ENCODE data around the gene PTPRJ. TPM values are rescaled to one million over a fixed set of nuclear protein-coding genes. Genes with fewer than 3 reads are reported as not detected.

The PTPRJ gene
- total and polyA plus RNA-seq, 2 experiments from 2014 or later = 9.3 to 16.4 TPM

DNA sequence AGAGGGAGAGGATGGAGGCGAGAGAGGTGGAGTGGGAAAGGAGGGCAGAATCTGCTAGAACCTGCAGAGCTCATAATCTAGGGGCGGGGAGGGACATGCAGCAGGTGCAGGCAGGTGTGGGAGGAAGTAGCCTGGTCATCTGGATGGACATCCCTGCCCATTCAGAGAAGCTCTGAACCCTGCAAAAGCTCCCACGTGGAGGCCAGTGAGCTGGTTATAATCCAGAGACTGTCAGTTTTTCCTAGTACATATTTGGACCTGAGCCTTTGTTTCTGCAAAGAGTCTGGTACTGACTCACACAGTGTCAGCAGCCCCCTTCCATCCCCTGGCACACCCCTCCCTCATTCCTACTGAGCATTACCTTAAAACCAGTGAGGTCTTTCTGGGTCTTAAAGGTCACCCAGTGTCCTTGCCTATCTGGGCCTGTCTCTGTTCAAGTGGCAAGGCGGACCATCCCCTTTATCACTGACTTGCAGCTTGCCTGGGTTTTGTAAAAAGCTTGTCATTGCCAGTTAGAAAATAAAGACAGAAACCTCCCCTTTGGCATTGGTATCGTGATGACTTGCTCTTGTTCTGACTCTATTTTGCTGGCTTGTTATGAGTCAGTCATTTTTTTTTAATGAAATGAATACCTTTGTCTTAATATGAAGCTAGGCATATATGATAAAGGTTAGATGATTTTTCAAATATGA is 26.1 kb downstream of the PTPRJ start:
- Histone ChIP-seq H3K79me2 (peaks cover 89% of the 10 kb centered on the region), H3K9me3 (ENCODE audit: low read depth) (no peaks in the 10 kb centered on the region), H3K9me2 (replicated peaks; ENCODE audit: insufficient read depth) (no peaks in the 10 kb centered on the region), H3K27me3 (no peaks in the 10 kb centered on the region), H3K4me3 (no peak overlapping the region), H3K27ac (peak overlapping the region; percentile 5), H3K4me1 (ENCODE audit: insufficient read depth) (no peaks in the 10 kb centered on the region), H3K4me2 (no peak overlapping the region), H2AFZ (no peak overlapping the region), H4K20me1 (ENCODE audit: insufficient read depth, poor library complexity, severe bottlenecking) (no peaks in the 10 kb centered on the region), H3K36me3 (replicated peaks; ENCODE audit: insufficient read depth, low read depth) (no peaks in the 10 kb centered on the region)
- 77% methylated on average over 5 of the region's 5 CpGs for WGBS (ENCODE audit: low lambda C conversion rate, missing lambda C conversion rate)
- TF ChIP-seq EZH2phosphoT487 (IDR thresholded peaks at IDR 0.05; ENCODE audit: low read depth, severe bottlenecking, unreplicated experiment) (no peak), EZH2 (IDR thresholded peaks at IDR 0.05; ENCODE audit: borderline replicate concordance) (no peak)
- TF ChIP-seq, protein P1, sequence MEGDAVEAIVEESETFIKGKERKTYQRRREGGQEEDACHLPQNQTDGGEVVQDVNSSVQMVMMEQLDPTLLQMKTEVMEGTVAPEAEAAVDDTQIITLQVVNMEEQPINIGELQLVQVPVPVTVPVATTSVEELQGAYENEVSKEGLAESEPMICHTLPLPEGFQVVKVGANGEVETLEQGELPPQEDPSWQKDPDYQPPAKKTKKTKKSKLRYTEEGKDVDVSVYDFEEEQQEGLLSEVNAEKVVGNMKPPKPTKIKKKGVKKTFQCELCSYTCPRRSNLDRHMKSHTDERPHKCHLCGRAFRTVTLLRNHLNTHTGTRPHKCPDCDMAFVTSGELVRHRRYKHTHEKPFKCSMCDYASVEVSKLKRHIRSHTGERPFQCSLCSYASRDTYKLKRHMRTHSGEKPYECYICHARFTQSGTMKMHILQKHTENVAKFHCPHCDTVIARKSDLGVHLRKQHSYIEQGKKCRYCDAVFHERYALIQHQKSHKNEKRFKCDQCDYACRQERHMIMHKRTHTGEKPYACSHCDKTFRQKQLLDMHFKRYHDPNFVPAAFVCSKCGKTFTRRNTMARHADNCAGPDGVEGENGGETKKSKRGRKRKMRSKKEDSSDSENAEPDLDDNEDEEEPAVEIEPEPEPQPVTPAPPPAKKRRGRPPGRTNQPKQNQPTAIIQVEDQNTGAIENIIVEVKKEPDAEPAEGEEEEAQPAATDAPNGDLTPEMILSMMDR (IDR thresholded peaks at IDR 0.05; ENCODE audit: poor library complexity) = no peak
- DNase-seq (ENCODE audit: low spot score) = no peak

DNA sequence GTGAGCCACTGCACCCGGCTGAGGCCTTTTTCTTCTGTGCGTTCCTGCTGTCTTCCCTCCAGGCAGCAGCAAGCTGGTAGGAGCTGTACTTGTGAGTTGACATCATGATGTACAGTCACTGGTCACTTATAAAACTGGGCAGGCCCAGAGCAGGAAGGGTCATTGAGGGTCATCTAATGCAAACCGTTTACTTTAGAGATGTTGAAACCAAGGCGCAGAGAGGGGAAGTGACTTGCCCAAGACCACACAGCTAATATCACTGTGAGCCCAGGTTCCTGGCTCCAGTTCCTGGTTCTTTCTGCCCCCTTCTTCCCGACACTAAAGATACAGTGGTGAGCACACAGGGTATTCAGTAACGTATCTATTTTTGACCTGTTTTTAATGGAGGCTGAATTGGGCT is 27.3 kb downstream of the PTPRJ start:
- no peak overlapping the region for H3K4me2 ChIP-seq
- no peaks in the 10 kb centered on the region for H3K27me3 ChIP-seq
- TF ChIP-seq EZH2phosphoT487 (IDR thresholded peaks at IDR 0.05; ENCODE audit: low read depth, severe bottlenecking, unreplicated experiment) = no peak
- TF ChIP-seq, protein P1 (IDR thresholded peaks at IDR 0.05; ENCODE audit: poor library complexity) = no peak
- TF ChIP-seq EZH2 (IDR thresholded peaks at IDR 0.05; ENCODE audit: borderline replicate concordance) = no peak
- no peak for DNase-seq (ENCODE audit: low spot score)
- no peaks in the 10 kb centered on the region for H3K9me3 ChIP-seq (ENCODE audit: low read depth)
- H3K9me2 ChIP-seq (replicated peaks; ENCODE audit: insufficient read depth) = no peaks in the 10 kb centered on the region
- no peak overlapping the region for H3K4me3 ChIP-seq
- H3K27ac ChIP-seq = no peak overlapping the region
- H3K79me2 ChIP-seq = peaks cover 88% of the 10 kb centered on the region
- WGBS (ENCODE audit: low lambda C conversion rate, missing lambda C conversion rate) = 91% methylated on average over 6 of the region's 6 CpGs
- H2AFZ ChIP-seq = no peak overlapping the region
- H3K4me1 ChIP-seq (ENCODE audit: insufficient read depth) = no peaks in the 10 kb centered on the region
- no peaks in the 10 kb centered on the region for H3K36me3 ChIP-seq (replicated peaks; ENCODE audit: insufficient read depth, low read depth)
- no peaks in the 10 kb centered on the region for H4K20me1 ChIP-seq (ENCODE audit: insufficient read depth, poor library complexity, severe bottlenecking)

DNA sequence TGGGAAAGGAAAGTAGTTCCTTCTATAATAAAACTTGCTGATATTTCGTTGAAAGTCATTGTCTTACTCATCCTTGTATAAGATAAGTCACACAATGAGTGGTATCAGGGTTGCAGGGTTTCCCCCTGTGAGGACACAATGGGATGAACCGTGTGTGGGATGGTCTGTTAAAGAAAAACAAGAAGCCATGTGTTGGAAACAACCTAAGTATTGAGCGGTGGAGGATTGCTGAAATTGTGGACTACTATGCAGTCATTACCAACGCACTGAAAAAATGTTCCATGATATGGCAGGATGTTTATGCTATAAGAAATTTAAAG is 28.6 kb downstream of the PTPRJ start:
- no peaks in the 10 kb centered on the region for H4K20me1 ChIP-seq (ENCODE audit: insufficient read depth, poor library complexity, severe bottlenecking)
- no peaks in the 10 kb centered on the region for H3K9me2 ChIP-seq (replicated peaks; ENCODE audit: insufficient read depth)
- H3K79me2 ChIP-seq = peaks cover 83% of the 10 kb centered on the region
- H3K9me3 ChIP-seq (ENCODE audit: low read depth) = no peaks in the 10 kb centered on the region
- TF ChIP-seq, protein P1 (IDR thresholded peaks at IDR 0.05; ENCODE audit: poor library complexity) = no peak
- TF ChIP-seq EZH2phosphoT487 (IDR thresholded peaks at IDR 0.05; ENCODE audit: low read depth, severe bottlenecking, unreplicated experiment) = no peak
- TF ChIP-seq EZH2 (IDR thresholded peaks at IDR 0.05; ENCODE audit: borderline replicate concordance) = no peak
- no peaks in the 10 kb centered on the region for H3K36me3 ChIP-seq (replicated peaks; ENCODE audit: insufficient read depth, low read depth)
- H3K4me2 ChIP-seq = no peak overlapping the region
- WGBS (ENCODE audit: low lambda C conversion rate, missing lambda C conversion rate) = 72% methylated on average over 4 of the region's 4 CpGs
- no peak overlapping the region for H2AFZ ChIP-seq
- no peaks in the 10 kb centered on the region for H3K27me3 ChIP-seq
- no peak for DNase-seq (ENCODE audit: low spot score)
- no peak overlapping the region for H3K27ac ChIP-seq
- H3K4me1 ChIP-seq (ENCODE audit: insufficient read depth) = peaks cover 6% of the 10 kb centered on the region
- H3K4me3 ChIP-seq = no peak overlapping the region

Data from hepatocyte (in vitro differentiated cells).